OCI-LY3 (cell line): ENCODE data around the gene ZNF70.
A peak's percentile ranks its signal among the peaks of the same experiment; 100 is the strongest.

Experiments
- H2AFZ ChIP-seq: fragments of 200-600, 300-600 bp; shearing (Covaris generic); 2 replicates; pipeline ENCODE4 v1.6.0; 2014; ENCODE audit warnings: antibody characterized with exemption, low read depth, low read length
- H3K27ac ChIP-seq: fragments of 200-600, 300-600 bp; sonication (generic); 2 replicates; pipeline ENCODE4 v1.5.1; 2014; ENCODE audit warnings: mild to moderate bottlenecking, low read length, moderate library complexity, mixed read lengths
- H3K27me3 ChIP-seq: fragments of 200-600, 300-600 bp; sonication (generic); 2 replicates; pipeline ENCODE4 v1.6.1; 2014; ENCODE audit warnings: low read depth, low read length, mixed read lengths
- H3K36me3 ChIP-seq: fragments of 200-600, 300-600 bp; sonication (generic); replicated peaks from 2 replicates; pipeline ENCODE3; 2014; ENCODE audit warnings: low read depth, low read length, mixed read lengths
- H3K4me1 ChIP-seq: fragments of 300-600, 200-600 bp; sonication (generic); 2 replicates; pipeline ENCODE4 v1.6.1; 2014; ENCODE audit warnings: low read length, mixed read lengths
- H3K4me2 ChIP-seq: fragments of 200-600, 300-600 bp; sonication (generic); 2 replicates; pipeline ENCODE4 v1.6.1; 2014; ENCODE audit warnings: low read length, mixed read lengths
- H3K4me3 ChIP-seq: fragments of 300-600, 200-600 bp; sonication (generic); 2 replicates; pipeline ENCODE4 v1.5.1; 2014; ENCODE audit warnings: antibody characterized with exemption, mild to moderate bottlenecking, low read length, moderate library complexity
- H3K79me2 ChIP-seq: fragments of 300-600, 200-600 bp; shearing (Covaris generic); 2 replicates; pipeline ENCODE4 v1.6.1; 2014; ENCODE audit warnings: mild to moderate bottlenecking, low read length, mixed read lengths
- H3K9ac ChIP-seq: fragments of 300-600, 200-600 bp; shearing (Covaris generic); 2 replicates; pipeline ENCODE4 v1.6.0; 2014; ENCODE audit warnings: mild to moderate bottlenecking, low read length, moderate library complexity
- H3K9me3 ChIP-seq: fragments of 200-600, 300-600 bp; shearing (Covaris generic); 2 replicates; pipeline ENCODE4 v1.6.1; 2014; ENCODE audit warnings: low read length, mixed read lengths; ENCODE audit not compliant: insufficient read depth
- H4K20me1 ChIP-seq: fragments of 200-600, 300-600 bp; sonication (generic); 2 replicates; pipeline ENCODE4 v1.6.1; 2016; ENCODE audit warnings: low read length, mixed read lengths; ENCODE audit not compliant: insufficient read depth
- CTCF ChIP-seq: fragments of 200-600, 300-600 bp; sonication (generic); IDR thresholded peaks from 2 replicates; pipeline ENCODE4 v1.5.1; 2014; ENCODE audit warnings: antibody characterized with exemption, low read length, low read depth
- EZH2phosphoT487 ChIP-seq: fragments of 200-600 bp; shearing (Covaris generic); IDR thresholded peaks from 2 replicates; pipeline ENCODE4 v1.6.1; 2018; ENCODE audit warnings: antibody characterized with exemption, mixed run types, low read depth

Gene ZNF70

DNA sequence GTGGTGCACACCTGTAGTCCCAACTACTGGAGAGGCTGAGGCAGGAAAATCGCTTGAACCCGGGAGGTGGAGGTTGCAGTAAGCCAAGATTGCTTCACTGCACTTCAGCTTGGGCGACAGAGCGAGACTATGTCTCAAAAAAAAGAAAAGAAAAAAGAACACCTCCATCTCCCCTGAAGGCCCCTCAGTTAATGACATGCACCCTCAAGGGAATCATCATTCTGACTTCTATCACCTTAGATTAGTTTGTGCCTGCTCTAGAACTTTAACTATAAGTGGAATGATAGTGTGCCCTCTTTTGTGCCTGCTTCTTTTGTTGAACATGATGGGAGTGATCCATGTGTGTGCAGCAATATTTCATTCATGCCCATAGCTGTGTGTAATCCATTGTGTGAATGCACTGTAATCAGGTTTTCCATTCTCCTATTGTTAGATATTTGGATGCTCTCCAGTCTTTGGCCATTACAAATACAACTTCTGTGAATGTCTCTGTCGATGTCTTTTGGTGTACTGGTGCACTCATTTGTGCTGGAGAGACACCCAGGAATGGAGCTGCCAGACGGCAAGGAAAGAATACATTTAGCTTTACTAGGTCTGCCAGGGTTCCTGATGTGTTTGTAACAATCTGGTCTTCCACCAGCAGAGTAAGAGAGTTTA is 4.2 kb upstream of the ZNF70 start:
- no peak overlapping the region for H3K4me3 ChIP-seq

GRCh38 chr22:23754220-23754919 is 3.5 kb upstream of the ZNF70 start, which contains the start of gene VPREB3:
VPREB3 (minus strand) TSS chr22:23754425; CDS start chr22:23754363, 62 bp downstream.
- 0 out of 2 replicates have a peak within 1 kb of the TSS, but pooled peaks have one; percentile 76 for H3K27ac ChIP-seq
- TF ChIP-seq CTCF, result no peak
- no peak for TF ChIP-seq EZH2phosphoT487
- 0 out of 2 replicates have a peak within 1 kb of the TSS, but pooled peaks have one; percentile 91 for H3K4me3 ChIP-seq
- no peaks in the 10 kb centered on the region for H3K79me2 ChIP-seq
- H4K20me1 ChIP-seq, result no peaks in the 10 kb centered on the region
- no peaks in the 10 kb centered on the region for H3K36me3 ChIP-seq
- peaks cover 37% of the 10 kb centered on the region for H3K4me1 ChIP-seq
- no peak within 1 kb of the TSS for H2AFZ ChIP-seq
- no peaks in the 10 kb centered on the region for H3K27me3 ChIP-seq
- peak within 1 kb of the TSS; percentile 98 for H3K4me2 ChIP-seq
- no peaks in the 10 kb centered on the region for H3K9me3 ChIP-seq
- peak within 1 kb of the TSS; percentile 87; the same call in 1 of the 2 replicates for H3K9ac ChIP-seq

More for the DNA sequence above, 4.2 kb upstream of the ZNF70 start:
- Histone ChIP-seq H3K4me2 (no peak overlapping the region), H3K36me3 (no peaks in the 10 kb centered on the region), H3K9me3 (no peaks in the 10 kb centered on the region), H3K4me1 (peaks cover 32% of the 10 kb centered on the region), H3K27ac (no peak overlapping the region), H3K9ac (no peak overlapping the region), H2AFZ (no peak overlapping the region), H4K20me1 (no peaks in the 10 kb centered on the region), H3K27me3 (no peaks in the 10 kb centered on the region), H3K79me2 (no peaks in the 10 kb centered on the region)
- TF ChIP-seq EZH2phosphoT487 (no peak), CTCF (no peak)

- Histone ChIP-seq H3K9ac (peak overlapping the region; percentile 87; the same call in 1 of the 2 replicates), H2AFZ (no peak overlapping the region)
Observed at GRCh38 chr22:23753385-23753784, 2.5 kb upstream of the ZNF70 start.

More at GRCh38 chr22:23753385-23753784, 2.5 kb upstream of the ZNF70 start:
- Histone ChIP-seq H3K36me3 (no peaks in the 10 kb centered on the region), H3K4me3 (peak overlapping the region; percentile 91; the same call in 1 of the 2 replicates), H3K9me3 (no peaks in the 10 kb centered on the region), H3K4me2 (peak overlapping the region; percentile 98), H3K27me3 (no peaks in the 10 kb centered on the region), H4K20me1 (no peaks in the 10 kb centered on the region), H3K27ac (0 out of 2 replicates have a peak overlapping the region, but pooled peaks have one; percentile 76), H3K79me2 (no peaks in the 10 kb centered on the region), H3K4me1 (peaks cover 37% of the 10 kb centered on the region)
- no peak for TF ChIP-seq CTCF
